DMS114 treated with DMSO at 0.1 percent for 48 hours (cell line): ENCODE results near the gene CST5.
"Not testable (repeated sequence)": the region's sequence is repeated elsewhere in the genome, so short reads cannot be mapped to it uniquely, and the experiment has no call there.

Experiments
- DNase-seq: peaks from one replicate; lab custom pipeline; 2025; ENCODE audit not compliant: unreplicated experiment; lab: John Stamatoyannopoulos, UW

CST5 gene, protein sequence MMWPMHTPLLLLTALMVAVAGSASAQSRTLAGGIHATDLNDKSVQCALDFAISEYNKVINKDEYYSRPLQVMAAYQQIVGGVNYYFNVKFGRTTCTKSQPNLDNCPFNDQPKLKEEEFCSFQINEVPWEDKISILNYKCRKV

DNA sequence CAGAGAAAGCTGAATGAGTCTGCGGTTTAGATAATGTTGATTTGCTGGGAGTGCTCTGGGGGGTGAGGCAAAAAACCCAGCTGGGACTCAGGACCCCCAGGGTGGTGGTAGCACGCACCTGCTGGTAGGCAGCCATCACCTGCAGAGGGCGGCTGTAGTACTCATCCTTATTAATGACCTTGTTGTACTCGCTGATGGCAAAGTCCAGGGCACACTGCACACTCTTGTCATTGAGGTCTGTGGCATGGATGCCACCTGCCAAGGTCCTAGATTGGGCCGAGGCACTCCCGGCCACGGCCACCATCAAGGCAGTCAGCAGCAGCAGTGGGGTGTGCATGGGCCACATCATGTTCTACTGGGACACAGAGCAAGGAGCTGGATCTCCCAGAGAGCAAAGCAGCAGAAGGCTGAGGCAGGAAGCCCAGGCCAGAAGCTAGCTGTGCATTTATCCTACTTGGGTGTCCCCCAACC is at the start of gene CST5:
Gene CST5 (minus strand): TSS at position 421 of the 471 bp plus-strand sequence. CDS start 72 bp downstream, at position 349.
- no peak for DNase-seq

DNA sequence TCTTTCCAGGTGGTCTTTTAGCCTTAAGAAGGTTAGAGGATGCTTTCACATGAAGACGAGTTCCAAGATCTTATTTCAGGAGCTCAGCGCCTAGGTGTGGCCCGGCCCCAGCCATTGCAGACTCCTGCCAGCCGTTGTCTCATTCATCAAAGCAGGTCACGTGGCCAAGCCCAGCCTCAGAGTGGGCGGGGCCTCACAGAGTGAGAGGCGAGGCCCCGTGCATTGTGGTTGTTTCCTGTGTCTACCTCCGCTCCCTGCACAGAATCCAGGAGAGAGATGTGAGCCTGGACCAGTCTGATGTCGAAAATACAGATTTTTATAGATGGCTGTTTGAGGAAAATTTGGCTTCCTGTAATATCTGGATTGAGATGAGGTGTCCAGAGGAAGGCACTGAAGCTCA is 49.2 kb upstream of the CST5 start:
- DNase-seq: no peak

DNA sequence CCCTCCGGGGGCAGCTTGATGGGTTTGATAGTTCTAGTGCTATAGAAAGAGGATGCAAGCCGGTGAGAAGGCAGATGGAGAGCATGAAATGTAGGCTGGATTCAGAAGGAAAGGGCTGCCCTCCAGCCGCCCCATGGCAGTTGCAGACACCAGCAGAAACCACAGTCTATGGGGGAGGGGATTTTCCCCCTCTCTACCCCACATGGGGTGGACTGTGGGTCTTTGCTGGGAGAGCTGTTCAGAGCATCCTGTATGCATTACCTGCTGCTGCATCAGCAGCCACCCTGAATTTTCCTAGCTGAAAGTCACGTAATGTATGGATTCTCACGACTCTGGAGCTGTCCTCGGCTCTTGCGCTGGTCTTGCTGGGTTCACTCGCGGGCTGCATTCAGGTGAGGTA is 48.8 kb upstream of the CST5 start:
- DNase-seq: no peak

DNA sequence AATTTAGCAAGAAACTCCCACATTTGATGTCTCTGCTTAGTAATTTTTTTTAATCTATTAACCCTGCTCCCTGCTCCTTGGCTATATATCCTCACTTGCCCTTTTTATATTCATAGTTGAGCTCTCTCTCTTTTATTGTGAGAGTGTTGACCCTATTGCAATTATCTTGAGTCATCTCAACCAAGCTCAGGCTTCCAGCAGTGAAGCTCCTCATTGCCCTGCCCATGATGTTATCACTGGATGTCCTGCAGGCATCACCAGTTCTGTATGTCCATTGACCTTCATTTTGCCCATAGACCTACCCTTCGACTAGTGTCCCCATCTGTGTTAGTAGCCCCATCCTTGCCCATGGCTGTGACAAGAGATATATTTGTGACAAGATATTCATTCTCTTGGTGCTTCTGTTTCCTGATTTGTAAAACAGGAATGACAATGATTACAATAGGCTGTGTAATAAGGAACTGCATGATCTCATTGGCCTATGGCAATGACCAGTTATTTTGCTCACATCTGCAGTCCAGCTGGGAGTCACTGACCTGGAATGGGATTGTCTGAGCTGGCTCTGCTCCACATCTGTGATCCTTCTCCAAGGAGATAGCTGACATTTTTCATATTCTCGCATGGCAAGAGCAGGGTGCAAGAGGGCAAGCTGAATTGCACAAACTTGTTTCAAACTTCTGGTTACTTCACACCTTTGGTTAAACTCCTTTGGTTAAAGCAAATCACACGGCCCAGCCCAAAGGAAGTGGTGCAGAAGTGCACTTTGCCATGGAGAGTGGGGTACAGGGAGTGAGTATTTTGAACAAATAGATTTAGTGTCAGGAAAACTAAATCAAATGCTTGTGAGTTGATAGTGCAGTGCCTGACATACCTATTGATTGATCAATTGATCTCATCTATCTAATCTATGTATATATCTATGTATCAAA is 47.7 kb upstream of the CST5 start:
- no peak for DNase-seq

DNA sequence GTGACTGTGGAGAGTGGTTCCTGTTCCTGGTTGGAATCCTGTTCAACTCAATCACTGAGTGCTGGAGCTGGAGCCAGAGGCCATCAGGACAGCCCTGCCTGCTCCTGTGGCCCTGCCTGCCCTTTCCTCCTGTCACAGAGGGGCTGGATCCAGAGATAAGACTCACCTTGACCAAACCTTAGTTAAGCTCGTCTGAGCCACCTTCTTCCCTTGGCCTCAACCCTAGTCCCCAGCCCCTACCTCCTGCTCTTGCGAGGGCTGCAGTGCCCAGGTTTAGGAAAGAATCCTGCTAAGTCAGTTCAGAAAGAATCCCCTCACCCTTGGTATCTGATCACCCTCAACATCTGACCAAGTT is 47.0 kb upstream of the CST5 start:
- DNase-seq: no peak

DNA sequence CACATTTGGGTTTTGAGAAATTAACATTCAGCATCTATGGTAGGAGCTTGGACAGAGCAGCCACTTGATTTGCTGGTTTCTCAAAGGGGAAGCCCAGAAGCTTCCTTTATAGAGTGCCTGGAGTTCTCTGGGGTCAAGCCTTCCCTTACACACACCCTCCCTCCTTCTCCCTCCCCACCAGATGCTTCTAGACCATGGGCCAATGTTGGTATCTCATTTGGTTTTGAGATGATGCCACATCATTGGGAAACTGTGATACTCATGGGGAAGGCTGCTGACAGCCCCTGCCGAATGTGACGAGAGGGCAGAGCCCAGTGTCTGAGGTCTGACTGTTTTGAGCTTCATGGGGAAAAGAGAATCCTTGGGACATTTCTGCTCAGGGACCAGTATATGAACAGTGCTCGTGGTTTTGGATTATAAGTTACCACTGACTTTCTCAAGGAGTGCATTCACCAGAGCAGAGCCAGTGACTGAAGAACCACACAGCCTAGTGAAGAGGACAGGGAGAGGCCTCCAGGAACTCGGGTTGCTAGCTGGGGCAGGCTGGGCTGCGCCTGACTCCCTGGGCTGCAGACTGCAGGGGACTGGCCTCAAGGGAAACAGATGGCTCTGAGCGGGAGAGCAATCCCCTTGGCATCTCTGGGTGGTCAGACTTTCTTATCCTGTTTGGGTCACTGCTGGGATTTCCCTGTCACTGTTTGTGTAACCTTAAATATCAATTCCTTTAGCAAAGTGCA is 46.4 kb upstream of the CST5 start:
- no peak for DNase-seq

DNA sequence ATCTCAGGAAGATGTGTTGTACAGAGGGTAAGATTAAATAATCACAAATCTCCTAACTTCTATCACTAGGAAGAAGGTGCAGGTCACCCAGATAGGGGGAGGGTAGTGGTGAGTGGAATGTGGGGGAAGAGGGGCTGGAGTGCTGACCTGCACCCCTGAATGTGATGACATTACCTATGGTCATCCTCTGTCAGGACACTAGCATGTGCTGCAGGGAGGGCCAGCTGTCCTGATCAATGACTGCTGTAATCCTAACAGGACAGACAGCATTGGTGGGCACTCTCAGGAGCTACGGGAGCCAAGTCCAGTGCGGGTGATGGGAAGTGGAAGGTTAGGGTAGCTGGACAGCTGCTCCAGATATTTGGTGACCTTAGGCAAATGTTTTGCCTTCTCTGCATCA is 45.2 kb upstream of the CST5 start:
- no peak for DNase-seq

DNA sequence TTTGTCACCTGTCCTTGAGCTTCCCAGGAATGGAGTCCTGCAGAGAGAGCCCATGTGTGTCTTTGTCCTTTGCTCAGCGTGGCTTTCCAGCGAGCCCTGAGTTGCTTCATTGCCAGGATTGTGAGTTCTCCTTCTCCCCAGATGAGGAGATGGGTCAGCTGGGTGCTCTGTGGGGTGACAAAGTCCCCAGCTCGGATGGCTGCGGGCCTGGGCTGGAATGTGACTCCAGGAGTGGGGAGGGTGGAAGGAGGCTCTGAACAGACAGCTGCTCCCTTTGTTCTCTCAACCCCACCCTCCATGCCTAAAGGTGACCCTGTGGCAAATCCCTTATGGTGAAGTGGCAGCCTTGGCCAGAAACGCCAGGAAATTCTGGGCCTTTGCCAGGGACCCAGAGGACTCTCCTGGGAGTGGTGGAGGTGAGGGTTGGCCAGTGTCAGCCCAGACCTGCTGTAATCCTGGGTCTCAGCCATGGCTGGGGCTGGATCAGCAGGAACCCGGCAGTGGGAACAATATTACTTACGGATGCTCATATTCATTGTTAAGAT is 44.4 kb upstream of the CST5 start:
- no peak for DNase-seq

DNA sequence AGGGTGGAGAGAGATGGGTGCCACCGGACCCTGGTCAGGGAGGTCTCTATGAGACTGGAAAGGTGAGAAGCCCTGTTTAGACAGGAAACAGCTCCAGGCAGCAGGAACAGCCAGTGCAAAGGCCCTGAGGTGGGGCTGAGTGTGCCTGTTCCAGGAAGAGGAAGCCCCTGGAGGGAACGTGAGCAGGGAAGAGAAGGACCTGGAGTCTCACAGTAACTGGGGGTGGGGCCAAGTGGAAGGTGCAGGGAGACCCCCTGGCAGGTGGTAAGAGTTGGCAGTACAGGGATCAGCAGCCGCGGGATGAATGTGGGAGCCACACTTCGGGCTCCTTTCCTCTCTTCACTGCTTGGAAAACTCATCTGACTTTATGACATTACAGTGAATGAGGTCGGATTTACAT is 43.8 kb upstream of the CST5 start:
- DNase-seq: no peak

DNA sequence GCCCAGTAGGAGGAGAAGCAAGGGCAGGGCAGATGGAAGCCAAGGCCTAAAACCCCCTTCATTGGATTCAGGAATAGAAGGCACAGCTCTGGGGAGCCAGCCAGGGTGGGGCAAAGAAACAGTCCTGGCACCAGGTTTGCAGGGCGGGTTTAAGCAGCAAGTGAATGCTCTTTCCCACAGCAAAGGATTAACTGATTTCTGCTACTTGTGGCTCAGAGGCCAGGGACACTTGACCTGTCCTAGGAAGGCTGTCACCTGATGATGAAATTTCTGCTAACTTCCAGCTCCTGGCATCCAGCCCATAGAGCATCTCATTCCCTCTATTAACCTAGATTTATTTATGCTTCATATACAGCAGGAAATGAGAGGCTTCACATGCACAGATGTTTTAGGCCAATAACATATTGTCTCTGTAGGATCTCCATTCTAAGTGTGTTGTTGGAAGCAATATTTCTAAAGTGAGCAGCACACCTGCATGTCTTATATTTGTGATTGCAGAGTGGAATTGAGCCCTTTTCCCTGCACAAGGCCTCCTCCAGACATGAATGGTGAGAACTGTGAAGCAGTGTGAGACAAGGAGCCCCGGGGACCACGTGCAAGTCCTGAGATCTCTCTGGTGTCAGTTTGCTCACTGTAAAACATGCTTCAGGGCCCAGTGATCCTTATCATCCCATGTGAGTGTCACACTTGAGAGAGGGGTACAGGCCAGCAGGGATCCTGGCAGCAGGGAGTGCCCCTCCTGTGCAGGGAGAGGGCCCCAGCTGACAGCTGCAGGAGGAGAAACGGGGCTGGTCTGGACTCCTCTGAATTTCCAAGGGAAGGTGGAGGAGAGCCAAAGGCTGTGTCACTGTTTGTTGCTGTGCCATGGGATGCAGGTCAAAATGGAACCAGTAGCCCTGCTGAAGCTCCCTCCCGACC is 41.1 kb upstream of the CST5 start:
- no peak for DNase-seq

DNA sequence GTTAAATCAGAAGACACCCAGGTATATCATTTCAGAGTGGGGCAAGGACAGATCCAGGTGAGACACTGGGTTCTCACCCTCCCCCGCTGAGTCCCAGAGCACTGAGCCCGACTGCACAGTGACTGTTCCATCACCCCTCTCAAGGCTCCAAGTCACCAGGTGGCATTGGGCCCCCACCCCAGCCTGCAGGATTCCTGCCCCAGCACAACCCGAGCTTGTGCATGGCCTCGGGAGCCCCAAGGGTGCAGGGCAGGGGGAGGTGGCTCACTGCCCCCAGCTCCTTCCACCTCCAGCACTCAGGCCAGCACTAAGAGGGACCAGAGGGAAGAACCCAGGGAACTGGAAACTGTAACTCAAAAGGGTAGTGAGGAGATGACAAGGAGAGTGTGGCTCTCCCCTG is 39.3 kb upstream of the CST5 start:
- DNase-seq: no peak

DNA sequence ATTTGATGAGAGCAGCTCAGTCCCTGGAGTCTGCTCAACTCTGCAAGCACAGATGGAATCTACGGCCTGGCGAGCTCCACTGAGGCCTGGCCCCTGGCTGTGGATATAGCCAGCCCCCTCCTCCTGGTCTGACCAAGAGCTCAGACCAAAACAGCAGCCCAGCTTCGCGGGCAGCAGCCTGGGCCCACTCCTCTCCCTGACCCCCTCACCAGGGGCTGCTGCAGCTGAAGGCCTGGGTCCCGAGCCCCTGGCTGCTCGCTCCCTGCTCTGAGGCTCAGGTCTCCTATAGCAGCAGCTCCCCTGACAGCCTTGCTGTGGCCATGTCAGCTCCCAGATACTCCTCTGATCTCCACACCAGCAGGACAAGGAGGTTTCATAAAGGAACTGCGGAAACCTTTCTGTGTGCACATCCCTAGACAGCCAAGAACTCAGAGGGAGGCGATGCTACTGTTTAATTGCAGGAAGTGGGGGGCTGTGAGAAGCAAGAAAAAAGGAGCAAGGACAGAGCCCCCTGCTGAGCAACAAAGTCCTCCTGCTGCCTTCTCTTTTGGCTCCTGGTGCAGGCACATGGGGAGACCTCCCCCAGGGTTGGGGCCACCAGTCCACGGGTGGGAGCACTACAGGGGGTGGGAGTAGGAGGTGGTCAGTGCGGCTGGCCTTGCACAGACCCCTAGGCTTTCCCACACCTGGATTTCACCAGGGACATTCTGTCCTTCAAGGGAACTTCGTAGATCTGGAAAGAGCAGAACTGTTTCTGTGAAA is 38.7 kb upstream of the CST5 start:
- no peak for DNase-seq

DNA sequence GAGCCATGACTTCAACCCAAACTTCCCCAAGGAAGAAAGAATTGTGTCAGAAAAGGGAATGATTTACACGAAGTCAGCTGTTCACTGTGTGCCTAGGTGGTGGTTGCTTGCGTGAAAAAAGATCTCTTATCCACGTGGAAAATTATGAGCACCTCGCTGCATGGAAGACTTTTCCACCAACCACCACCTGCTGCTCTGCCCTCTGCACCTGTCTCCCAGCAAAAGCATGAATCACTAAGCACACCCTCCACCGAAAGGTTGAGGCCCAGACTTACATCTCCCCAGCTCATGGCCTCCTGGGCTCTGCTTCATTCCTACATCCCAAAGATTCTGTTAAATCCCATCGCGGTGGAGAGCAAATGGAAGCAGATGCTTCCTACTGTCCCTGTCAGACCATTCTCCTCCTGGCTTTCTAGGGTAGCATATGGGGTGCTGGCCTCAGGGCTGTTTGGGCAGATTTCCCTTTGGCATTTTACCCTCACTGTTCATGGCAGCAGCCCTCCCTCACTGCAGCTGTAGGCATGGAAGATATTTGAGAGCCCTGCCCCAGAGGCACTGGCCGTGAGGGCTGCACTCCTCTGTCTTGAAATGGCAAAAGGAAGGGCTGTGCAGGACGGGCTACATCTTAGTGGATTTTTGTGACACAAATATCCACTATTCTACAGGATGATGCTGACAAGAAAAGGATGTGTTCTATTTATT is 37.6 kb upstream of the CST5 start:
- no peak for DNase-seq

DNA sequence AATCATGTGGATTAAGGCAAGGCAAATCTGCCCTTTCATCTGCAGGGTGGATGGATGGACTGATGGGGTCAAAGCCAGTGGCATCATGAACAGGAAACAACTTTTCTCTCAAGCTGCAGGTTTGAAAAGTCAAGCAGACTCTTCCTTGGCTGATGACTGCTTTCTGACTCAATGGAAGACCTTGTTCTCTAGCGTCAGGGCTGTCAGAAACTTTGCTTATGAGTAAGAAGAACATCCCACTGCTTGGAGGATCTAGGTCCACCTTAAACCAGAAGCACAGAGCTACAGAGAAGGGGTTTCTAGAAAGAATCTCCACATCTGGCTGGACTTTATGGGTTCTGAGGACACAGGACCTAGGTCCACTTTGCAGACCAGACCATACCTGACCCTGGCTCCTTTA is 36.3 kb upstream of the CST5 start:
- DNase-seq: no peak

DNA sequence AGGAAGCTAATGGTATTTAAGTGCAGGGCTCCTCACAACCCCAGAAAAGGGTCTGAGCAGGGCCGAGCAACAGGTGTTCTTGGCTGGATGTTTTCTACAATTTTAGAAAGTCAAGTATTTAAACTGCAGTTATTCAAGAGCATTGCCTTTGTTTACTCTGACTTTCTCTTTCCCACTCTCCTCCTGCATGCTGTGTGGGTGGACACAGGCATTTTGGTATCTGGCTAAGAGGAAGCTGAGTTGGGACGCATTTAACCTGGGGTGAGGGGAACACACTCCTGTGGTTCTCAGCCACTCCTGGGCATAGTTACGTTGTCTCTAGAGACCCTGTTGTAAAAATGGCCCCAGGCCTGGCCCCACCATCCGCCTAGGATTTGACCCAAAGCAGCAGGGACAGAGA is 34.9 kb upstream of the CST5 start:
- DNase-seq: not testable (repeated sequence)

DNA sequence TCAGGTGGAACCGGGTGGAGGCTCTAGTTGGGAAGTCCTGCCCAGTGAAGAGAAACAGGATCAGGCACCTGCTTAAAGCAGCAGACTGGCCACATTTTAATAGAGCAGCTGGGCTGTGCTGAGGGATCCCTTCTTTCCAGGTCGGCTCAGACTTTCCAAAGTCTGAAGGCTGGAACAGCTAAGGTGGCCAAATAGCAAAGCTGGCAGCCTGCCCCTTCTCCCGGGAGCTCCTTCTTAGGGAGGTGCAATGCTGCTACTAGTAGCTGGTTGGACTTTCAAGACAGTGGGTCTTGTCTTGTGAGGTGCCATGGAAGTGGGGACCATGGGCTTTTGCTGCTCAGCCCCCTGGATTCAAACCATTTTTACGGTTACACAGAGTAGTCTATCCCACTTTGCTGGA is 30.7 kb upstream of the CST5 start:
- DNase-seq: no peak

DNA sequence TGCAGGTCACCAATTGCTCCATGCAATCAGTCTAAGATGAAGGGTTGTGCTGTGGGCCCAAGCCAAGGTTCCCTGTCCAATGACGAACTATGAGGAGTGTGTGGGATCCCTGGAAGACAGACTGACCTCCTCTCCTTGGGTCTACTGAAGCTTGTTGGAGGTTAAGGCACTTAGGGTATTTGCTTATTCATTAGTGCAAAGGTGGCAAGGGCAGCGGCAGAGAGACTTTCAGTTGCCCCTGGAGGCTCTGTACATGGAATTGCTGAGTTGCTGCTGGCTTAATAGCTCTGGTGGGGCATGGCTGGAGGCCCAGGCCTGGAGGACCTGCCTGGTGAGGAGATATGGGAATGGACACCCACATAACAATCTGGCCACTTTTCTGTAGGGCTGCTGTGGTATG is 29.8 kb upstream of the CST5 start:
- no peak for DNase-seq

DNA sequence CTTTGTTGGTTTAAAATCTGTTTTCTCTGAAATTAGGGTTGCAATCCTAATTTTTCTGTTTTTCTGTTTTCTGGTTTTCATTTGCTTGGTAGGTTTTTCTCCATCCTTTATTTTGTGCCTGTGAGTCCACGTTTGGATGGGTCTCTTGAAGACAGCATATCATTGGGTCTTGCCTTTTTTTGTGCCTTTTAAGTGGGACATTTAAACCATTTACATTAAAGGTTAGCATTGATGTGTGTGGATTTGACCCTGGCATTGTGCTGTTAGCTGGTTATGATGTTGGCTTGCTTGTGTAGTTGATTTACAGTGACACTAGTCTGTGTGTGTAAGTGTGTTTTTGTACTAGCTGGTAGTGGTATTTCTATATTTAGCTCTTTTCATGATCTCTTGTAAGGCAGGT is 28.0 kb upstream of the CST5 start:
- no peak for DNase-seq

DNA sequence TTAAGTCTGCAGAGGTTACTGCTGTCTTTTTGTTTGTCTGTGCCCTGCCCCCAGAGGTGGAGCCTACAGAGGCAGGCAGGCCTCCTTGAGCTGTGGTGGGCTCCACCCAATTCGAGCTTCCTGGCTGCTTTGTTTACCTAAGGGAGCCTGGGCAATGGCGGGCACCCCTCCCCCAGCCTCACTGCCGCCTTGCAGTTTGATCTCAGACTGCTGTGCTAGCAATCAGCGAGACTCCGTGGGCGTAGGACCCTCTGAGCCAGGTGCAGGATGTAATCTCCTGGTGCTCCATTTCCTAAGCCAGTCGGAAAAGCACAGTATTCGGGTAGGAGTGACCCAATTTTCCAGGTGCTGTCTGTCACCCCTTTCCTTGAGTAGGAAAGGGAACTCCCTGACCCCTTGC is 22.8 kb upstream of the CST5 start:
- not testable (repeated sequence) for DNase-seq
